Stimulated activated CD4-positive, alpha-beta T cell treated with anti-CD3 and anti-CD28 coated beads, TNF-alpha, amount 100 ng/mL, for 24 hours (primary cell): ENCODE measurements around the gene URM1.
A peak's percentile ranks its signal among the peaks of the same experiment; 100 is the strongest.
"Not testable (repeated sequence)": the region's sequence is repeated elsewhere in the genome, so short reads cannot be mapped to it uniquely, and the experiment has no call there.

Experiments used
- DNase-seq, 3 experiments: peaks; one replicate each; pipeline ENCODE4 v3.0.0-alpha.2; 2020; ENCODE audit warnings: low read depth in 3 of 3

URM1 gene

DNA sequence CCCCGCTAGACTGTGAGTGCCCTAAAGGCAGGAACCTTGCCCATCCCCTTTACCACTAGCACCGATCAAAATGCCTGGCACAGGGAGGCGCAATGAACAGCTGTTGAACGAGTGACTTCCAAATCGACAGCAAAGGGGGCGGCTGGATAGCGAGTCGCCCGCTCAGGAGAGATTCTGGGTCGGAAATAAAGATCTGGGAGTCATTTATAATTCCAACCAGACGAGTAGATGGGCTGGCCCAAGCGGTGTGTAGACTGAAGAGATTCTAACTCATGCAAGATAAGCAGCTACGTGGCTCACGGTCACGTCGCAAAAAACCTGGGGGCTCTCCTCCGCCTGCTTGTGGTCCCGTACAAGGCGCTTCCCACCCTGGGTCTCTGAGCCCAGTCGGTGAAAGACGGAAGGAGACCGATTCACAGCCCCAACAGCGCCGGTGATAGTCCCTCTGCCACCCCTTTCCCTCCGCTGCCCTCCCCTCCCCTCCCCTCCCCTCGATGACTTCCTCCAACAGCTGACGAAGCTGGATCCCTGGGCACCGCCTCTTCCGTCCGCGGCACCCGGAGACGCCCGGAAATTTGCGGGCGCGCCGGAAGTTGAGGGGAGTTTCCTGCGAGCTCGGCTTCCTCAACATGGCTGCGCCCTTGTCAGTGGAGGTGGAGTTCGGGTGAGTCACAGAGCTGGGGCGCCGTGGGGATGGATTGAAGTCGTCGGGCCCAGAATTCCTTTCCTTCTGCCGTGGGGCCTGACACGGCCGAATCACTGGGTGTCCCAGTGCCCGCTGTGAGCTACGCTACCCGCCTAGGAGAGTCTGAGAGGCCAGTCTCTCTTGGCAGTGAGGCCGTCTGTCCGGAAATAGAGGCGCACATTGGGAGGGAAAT lies at the start of gene URM1:
Gene URM1 (plus strand): TSS at position 623 of the 878 bp plus-strand sequence. CDS start 7 bp downstream, at position 630.
- peak; percentile 91 to 96 (median 95) for DNase-seq

DNA sequence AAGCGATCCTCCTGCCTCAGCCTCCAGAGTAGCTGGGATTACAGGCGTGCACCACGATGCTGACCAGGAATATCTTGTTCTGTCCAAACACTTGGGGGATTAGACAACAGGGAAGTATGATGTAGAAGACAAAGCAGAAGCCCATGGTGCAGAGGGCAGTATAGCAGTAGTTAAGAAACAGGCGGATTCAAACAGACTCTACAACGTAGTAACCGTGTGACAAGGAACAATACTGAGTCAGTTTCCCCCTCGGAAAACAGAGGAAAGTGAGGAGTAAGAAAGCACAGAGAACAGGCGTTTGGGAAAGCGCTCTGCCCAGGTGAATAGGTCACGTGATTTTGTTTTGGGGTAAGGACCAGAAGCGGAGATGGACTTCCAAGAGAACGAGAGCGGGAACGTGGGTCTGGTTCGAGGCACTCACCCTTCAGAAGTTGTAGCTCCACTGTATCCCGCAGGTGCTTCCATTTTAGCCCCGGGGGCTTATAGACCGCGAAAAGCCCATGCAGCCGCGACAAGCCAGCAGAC lies 49.2 kb upstream of the URM1 start:
- DNase-seq, result no peak

DNA sequence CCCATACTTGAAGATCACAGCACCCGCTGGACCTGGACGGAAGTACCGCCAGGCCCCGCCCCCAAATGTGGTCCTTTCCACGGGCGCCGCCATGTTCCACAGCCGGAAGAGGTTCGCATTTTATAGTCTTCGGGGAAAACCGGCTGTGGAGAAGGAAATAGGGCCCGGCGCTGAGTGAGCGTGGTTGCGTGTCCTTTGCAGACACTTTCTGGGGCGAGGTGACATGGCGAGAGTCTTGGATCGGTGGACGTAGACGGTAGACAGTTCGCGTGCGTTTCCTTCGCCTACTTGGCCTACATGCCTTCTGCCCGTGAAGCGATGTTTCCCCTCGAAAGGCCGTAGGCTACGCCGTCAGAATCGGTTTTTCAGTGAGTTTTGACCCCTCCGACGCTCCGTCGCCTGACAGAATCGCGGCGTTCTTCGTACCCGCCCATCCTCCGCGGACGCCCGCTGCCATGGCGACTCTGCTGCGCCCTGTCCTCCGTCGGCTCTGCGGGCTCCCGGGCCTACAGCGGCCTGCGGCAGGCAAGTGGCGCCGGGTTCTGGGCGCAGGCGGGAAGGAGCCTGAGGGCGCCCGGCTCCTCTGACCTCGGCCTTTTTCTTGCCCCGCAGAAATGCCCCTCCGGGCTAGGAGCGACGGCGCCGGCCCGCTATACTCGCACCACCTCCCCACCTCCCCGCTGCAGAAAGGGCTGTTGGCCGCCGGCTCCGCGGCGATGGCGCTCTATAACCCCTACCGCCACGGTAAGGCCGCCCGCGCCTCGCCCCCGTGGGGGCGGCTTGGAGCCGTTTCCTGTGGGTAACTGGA lies 48.6 kb upstream of the URM1 start, which contains the start of the genes COQ4 and TRUB2:
Gene COQ4 (plus strand): TSS at position 436 of the 808 bp plus-strand sequence. CDS start 20 bp downstream, at position 456.
Gene TRUB2 (minus strand): TSS at position 44 of the 808 bp plus-strand sequence. CDS start 39 bp downstream, at position 5.
- peak; percentile 86 to 94 (median 87) for DNase-seq

DNA sequence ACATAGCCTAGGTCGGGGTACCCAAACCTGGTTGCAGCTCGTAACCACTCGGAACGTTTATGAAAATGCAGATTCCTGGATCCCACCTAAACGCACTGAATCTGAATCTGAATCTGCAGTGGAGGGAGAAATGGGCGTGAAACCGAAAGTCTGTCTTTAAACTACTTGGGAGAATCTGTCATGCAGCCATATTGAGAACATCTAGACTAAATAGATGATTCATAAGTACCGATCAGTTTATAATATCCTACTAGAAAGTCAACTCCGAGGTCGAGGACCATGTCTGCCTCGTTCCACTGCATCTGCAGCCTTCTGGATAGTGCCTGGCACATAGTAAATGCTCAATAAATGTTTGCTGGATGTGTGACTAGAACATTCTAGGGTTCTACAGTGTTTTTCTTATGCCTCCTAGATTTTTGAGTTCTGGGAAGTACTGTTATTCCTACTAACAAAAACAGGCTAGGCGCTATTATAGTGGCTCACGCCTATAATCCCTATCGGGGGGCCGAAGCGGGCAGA lies 47.9 kb upstream of the URM1 start:
- DNase-seq, result no peak

DNA sequence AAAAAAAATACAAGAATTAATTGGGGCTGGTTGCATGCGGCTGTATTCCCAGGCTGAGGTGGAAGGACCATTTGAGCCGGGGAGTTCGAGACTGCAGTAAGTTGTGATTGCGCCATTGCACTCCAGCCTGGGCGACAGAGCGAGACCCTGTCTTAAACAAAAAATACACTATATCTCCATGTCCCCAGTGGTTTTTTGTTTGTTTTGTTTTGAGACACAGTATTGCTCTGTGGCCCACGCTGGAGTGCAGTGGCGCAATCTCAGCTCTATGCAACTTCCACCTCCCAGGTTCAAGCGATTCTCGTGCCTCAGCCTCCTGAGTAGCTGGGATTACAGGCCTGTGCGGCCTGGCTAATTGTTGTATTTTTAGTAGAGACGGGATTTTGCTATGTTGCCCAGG lies 47.4 kb upstream of the URM1 start:
- DNase-seq, result no peak

DNA sequence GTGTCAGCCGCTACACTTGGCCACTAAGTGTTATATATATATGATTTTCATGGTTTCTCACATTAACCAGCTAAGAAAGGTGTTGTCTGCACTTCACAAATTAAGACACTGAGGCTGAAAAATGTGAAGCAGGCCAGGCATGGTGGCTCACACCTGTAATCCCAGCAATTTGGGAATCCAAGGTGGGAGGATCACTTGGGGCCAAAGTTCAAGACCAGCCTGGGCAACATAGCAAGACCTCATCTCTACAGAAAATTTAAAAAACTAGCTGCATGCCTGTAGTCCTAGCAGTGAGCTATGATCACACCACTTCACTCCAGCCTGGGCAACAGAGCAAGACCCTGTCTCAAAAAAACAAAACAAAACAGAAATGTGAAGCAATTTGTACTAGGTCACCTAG lies 46.8 kb upstream of the URM1 start:
- no peak for DNase-seq

DNA sequence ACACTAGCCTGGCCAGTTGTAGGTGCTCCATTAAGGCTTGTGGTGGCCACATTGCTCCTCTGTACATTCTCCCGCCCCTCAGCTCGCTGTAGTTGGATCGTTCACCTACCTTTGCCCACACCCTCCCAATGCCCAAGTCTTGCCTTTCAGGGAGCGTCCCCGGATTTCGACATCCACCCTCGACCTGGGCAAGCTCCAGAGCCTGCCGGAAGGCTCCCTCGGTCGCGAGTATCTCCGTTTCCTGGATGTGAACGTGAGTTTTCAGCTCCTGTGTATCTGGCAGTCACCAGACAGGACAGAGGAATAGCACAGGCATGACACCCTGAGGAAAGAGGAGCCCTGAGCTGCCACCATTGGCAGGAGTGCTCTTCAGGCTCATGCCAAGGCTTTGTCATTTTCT lies 45.5 kb upstream of the URM1 start:
- no peak for DNase-seq

DNA sequence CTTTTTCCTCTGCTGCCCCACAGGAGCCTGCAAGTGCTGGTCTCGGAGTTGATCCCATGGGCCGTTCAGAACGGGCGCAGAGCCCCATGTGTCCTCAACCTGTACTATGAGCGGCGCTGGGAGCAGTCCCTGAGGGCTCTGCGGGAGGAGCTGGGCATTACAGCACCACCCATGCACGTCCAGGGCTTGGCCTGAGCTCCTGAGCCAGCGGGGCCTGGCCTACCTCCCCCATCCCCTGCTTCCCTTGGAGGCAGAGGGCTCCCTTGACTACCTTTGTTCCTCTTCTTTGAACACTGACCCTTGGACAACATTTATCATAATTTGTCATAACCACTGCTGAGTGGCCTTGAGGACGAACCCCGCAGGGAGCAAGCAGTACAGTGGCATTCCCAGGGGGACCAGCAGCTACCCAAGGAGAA lies 37.7 kb upstream of the URM1 start:
- DNase-seq, result no peak

DNA sequence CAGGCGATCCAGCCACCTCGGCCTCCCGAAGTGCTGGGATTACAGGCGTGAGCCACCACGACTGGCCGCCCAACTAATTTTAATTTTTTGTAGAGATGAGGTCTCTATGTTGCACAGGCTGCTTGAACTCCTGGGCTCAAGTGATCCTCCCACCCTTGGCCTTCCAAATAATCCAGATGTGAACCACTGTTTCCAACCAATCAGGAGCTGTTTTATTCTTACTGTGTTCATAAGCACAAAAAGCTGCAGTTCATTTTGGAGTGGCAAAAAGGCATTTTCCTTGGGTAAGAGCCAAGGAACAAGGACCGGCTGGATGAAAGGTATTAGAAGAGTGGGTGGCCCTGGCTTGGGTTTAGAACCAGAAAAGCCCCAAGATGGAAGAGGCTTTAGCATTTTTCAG lies 36.0 kb upstream of the URM1 start:
- no peak for DNase-seq

DNA sequence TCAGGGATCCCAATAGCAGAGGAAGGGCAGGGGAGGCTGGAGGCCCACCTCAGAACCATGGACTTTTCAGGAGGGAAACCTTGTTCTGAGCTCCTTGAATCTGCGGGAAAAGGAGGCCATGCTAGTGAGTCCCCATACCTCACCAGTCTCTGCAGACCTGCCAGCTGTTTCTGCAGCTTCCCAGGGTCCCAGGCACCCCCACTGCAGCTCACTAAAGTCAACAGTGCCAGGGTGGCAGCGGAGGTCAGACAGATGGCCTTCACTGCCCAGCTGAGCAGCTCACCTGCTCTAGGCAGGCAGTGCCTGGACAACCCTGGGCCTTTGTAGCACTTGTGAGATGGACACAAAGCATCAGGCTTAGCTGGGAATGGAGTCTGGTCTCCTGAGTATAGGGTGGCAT lies 35.3 kb upstream of the URM1 start:
- no peak for DNase-seq

DNA sequence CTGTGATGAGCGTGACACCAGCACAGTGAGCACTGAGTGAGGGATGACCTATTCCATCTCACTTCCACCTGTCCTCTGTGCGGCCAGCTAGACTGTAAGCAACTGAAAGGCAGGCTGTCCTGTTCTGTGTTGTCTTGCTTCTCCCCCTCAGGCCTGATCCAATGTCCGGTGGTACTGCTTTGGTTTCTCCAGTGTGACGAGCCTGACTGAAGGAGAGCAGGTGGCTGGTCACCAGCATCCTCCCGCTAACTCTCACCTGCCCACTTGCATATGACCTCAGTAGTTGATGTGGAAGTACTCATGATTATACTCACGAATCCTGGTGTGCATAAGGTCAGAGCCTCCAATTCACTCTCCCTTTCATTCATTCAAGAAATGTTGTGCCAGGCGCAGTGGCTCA lies 33.2 kb upstream of the URM1 start:
- no peak for DNase-seq

DNA sequence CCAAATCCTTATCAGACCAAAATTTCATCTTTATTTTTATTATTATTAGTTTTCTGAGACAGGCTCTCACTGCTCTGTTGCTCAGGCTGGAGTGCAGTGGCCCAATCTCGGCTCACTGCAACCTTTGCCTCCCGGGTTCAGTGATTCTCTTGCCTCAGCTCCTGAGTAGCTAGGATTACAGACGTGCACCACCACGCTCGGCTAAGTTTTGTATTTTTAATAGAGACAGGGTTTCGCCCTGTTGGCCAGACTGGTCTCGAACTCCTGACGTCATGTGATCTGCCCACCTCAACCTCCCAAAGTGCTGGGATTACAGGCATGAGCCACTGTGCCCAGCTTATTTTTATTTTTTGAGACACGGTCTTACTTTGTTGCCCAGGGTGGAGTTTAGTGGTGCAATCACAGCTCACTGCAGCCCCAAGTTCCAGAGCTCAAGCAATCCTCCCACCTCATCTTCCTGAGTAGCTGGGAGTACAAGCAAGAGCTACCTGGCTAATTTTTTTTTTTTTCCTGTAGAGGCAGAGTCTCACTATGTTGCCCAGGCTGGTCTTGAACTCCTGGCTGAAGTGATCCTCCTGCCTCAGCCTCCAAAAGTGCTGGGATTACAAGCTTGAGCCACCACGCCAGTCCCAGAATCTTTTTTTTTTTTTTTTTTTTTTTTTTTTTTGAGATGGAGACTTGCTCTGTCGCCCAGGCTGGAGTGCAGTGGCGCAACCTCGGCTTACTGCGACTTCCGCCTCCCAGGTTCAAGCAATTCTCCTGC lies 32.1 kb upstream of the URM1 start:
- DNase-seq, result not testable (repeated sequence)

DNA sequence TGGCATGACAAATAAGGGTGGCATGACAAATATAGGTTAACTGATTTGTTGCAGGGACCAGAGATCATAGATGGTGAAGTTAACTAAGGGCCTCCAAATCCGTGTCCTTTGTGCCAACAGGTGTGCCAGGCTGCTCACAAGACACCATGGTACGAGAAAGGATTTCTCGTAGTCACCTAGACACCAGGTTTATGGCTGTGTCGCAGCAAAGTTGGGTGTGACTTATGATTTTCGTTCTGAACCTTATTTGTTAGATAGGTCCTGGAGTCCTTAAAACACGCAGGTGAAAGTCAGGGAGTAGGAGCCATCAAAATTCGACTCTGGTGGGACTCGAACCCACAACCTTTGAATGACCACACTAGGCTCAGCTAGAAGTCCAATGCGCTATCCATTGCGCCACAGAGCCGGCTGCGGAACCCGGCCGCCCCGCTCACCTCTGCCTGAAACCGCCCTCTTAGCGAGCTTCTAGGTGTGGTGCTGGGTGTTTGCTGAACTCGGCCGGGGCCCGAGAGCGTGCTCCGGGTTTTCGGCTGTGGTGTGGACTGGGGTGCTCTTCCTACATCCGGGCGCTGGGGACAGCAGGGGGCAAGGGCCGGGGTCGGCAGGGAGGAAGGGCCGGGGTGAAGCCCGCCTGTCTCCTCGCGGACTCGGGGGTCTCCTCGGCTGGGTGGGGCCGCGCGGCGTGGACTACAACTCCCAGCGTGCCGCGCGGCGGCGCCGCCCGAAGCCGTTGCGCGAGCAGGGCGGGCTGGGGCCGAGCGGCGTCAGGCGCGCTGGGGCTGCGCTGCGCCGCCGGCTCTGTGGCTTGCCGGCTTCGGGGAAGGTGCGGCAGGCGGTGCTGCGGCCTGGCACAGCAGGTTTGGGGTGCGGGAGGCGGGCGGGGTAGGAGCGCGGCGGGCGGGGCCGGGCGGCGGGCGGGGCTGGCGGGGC lies 31.1 kb upstream of the URM1 start, which contains the start of gene SLC27A4:
Gene SLC27A4 (plus strand): TSS at position 767 of the 930 bp plus-strand sequence. CDS start 2,606 bp downstream, outside the sequence.
- DNase-seq, result peak; percentile 53 to 77 (median 65)

DNA sequence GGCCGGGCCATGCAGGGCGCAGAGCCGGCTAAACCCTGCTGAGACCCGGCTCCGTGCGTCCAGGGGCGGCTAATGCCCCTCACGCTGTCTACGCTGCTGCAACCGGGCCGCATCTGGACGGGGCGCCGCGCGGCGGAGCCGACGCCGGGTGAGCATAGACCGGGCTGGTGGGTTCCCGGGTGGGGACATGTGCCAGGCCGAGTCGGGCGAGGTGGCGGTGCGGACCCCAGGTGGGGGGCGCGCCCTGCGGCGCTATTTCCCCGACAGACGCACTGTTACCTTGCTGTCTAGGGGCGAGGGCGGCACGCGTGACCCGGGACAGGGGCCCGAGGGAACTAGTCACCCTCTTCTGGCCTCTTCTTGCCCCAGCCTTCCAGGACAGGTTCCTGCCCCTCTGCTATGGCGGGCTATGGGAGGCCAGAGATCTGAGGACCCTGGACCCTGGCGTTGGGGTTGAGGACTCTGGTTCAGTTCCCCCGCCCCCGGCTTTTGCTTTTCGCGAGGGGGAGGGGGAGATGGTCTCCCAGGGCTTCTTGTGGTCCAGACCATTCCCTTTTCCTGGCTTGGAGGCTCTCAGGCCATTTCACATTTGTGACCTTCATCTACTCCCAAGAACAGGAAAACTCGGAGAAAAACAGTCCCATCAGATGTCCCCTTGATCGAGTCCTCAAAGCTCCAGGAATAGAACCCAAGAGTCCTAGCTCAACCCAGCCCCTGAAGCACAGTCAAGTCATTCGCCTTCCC lies 30.3 kb upstream of the URM1 start:
- peak in 1 of 3 experiments; percentile 9 for DNase-seq

DNA sequence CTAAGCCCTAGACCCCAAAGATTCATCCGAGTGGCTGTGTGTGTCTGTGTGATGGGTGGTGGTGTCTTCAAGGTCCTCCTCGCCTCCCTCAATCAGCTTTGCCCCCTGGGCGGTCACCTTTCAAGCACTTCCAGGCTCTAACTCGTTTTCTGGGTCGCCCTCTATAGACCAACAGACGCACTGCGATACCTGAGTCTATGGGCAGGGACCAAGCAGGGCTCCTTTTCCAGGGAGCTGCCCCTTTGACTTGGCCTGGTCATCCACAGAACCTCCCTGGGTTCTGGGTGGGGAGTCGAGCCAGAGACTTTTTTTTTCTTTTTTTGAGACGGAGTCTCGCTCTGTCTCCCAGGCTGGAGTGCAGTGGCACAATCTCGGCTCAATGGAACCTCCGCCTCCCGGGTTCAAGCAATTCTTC lies 29.7 kb upstream of the URM1 start:
- DNase-seq, result peak; percentile 36 to 65 (median 53)

DNA sequence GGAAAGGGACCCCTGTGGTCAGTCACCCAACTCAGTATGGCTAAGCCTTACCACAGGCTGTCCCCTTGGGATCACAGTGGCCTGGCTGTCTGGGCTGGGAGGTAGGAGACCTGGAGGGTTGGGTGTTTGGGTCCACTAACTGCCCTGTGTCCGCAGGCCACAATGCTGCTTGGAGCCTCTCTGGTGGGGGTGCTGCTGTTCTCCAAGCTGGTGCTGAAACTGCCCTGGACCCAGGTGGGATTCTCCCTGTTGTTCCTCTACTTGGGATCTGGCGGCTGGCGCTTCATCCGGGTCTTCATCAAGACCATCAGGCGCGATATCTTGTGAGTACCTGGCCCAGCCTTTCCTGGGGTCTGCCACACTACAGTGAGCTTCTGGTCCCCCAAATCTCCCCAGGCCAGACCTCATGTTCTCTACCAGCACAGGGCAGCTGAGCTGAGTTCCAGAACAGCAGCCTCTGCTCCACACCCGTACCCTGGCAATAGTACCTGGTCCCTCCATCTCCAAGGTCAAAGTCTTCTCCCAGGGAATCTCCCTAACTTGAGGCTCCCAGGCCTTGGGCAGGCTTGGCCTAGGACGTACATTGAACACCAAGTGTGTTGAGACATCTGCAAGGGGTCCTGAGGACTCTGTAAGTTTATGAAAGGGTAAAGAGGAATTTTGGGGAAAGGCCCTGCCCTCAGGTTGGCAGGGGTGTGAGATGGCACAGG lies 28.0 kb upstream of the URM1 start:
- DNase-seq, result no peak

DNA sequence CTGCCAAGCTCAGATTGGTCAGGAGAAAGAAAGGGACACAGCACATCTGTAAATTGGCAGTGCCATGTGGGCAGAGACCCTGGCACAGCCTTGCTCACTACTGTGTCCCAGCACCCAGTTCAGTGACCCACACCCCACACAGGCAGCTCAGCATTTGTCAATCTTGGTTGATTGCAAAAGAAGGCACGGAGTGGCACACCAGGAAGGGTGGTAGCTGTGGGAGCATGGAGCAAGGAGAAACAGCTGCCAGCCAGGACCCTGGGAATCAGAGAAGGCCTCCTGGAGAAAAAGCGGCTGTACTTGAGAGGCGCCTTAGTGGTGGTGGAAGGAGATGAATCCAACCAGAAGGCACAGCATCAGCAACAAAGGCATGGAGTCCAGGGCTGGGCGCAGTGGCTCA lies 27.3 kb upstream of the URM1 start:
- DNase-seq, result no peak

DNA sequence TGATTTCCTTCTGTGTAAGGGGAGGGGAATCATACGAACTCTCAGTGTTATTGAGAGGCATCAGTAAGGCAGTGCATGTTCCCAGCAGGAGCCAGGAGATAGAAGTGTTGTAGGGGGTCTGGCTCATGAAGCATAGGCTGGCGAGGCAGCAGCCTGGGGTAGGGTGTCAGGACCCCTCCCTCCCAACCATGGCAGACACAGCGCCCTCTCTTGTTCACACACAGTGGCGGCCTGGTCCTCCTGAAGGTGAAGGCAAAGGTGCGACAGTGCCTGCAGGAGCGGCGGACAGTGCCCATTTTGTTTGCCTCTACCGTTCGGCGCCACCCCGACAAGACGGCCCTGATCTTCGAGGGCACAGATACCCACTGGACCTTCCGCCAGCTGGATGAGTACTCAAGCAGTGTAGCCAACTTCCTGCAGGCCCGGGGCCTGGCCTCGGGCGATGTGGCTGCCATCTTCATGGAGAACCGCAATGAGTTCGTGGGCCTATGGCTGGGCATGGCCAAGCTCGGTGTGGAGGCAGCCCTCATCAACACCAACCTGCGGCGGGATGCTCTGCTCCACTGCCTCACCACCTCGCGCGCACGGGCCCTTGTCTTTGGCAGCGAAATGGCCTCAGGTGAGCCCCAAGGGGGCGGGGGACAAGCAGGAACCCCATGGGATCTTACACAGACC lies 26.1 kb upstream of the URM1 start:
- DNase-seq, result no peak
